ENCODE results near the gene IL23R. TPM values are rescaled to one million over a fixed set of nuclear protein-coding genes. Genes with fewer than 3 reads are reported as not detected.

The IL23R gene
- total and polyA plus RNA-seq, 2 of the 8 experiments (the other 6 are each of a cell fraction or from before 2014, with no cell fraction given): not detected

- TF ChIP-seq BACH1 (IDR thresholded peaks at IDR 0.05; ENCODE audit: low read length): no peak
- TF ChIP-seq CHD1 (IDR thresholded peaks at IDR 0.05; ENCODE audit: low read depth, low read length): no peak
- TF ChIP-seq KDM4A (IDR thresholded peaks at IDR 0.05; ENCODE audit: low read depth, low read length, severe bottlenecking): peak; percentile 87
- no peak for TF ChIP-seq TEAD4 (IDR thresholded peaks at IDR 0.05; ENCODE audit: low read depth, low read length)
- no peak for TF ChIP-seq EGR1 (IDR thresholded peaks at IDR 0.05; ENCODE audit: borderline replicate concordance, low read depth, low read length)
- TF ChIP-seq RXRA (IDR thresholded peaks at IDR 0.05; ENCODE audit: insufficient read depth, low read depth, low read length): no peak
- TF ChIP-seq SIN3A (conservative IDR thresholded peaks at IDR 0.05 in 1 of 2, IDR thresholded peaks at IDR 0.05 in 1 of 2; ENCODE audit: low read depth in 1 of 2, low read length in 2 of 2): no peak
- no peak for TF ChIP-seq POLR2AphosphoS5 (IDR thresholded peaks at IDR 0.05; ENCODE audit: low read depth, low read length)
- TF ChIP-seq KDM5A (IDR thresholded peaks at IDR 0.05; ENCODE audit: low read length): no peak
- peak; percentile 51 for TF ChIP-seq SUZ12 (IDR thresholded peaks at IDR 0.05; ENCODE audit: low read length)
- TF ChIP-seq TAF1 (IDR thresholded peaks at IDR 0.05; ENCODE audit: low read depth, low read length): peak; percentile 46; the same call in 1 of the 2 replicates
- TF ChIP-seq E2F6 (IDR thresholded peaks at IDR 0.05): peak; percentile 71
- TF ChIP-seq SP1 (IDR thresholded peaks at IDR 0.05; ENCODE audit: low read depth, low read length): no peak
- TF ChIP-seq EZH2 (IDR thresholded peaks at IDR 0.05; ENCODE audit: low read depth, low read length, severe bottlenecking): peak; percentile 54
- TF ChIP-seq CEBPB (IDR thresholded peaks at IDR 0.05; ENCODE audit: low read depth, low read length): no peak
- TF ChIP-seq CTCF (IDR thresholded peaks at IDR 0.05; ENCODE audit: control extremely low read depth in 1 of 3, insufficient read depth in 1 of 3, low read depth in 1 of 3, low read length in 3 of 3): no peak
- TF ChIP-seq ATF2 (IDR thresholded peaks at IDR 0.05; ENCODE audit: low read length): no peak
- TF ChIP-seq MAFK (IDR thresholded peaks at IDR 0.05; ENCODE audit: low read depth, low read length): no peak
- TF ChIP-seq CBX8 (IDR thresholded peaks at IDR 0.05; ENCODE audit: borderline replicate concordance, low read depth, low read length): no peak
- no peak for TF ChIP-seq POLR2A (IDR thresholded peaks at IDR 0.05; ENCODE audit: control extremely low read depth in 1 of 2, low read depth in 2 of 2, low read length in 2 of 2)
Measured at GRCh38 chr1:67307251-67308060, 141.2 kb downstream of the IL23R start, which contains the start of gene IL12RB2 (continued).

Measured in H1 (cell line).